HL-60 (cell line): Measurements from ENCODE around the gene GFRA4.

Source experiments
- DNase-seq, 2 experiments: peaks; one replicate each; pipeline ENCODE4 v3.0.0-alpha.2; 2010 to 2020; ENCODE audit warnings: low read depth in 1 of 2, low spot score in 1 of 2
- H3K27ac ChIP-seq: fragments of 250-450 bp; sonication (Bioruptor Pico); replicated peaks from 2 replicates; pipeline ENCODE4 v1.5.1; 2020; ENCODE audit warnings: mild to moderate bottlenecking, moderate library complexity
- H3K27me3 ChIP-seq: fragments of 250-450 bp; sonication (Bioruptor Pico); 2 replicates; pipeline ENCODE4 v1.5.1; 2021; ENCODE audit warnings: mild to moderate bottlenecking, moderate library complexity; ENCODE audit not compliant: insufficient read depth, poor library complexity, severe bottlenecking
- H3K4me3 ChIP-seq: replicated peaks from 2 replicates; pipeline ENCODE4 v1.5.1; 2011; ENCODE audit warnings: mild to moderate bottlenecking, control low read depth, low read length; ENCODE audit not compliant: insufficient read depth
- CTCF ChIP-seq: IDR thresholded peaks from one replicate; pipeline ENCODE4 v1.5.1; 2011; ENCODE audit warnings: low read length, control low read depth, inconsistent platforms; ENCODE audit not compliant: insufficient read depth
- GABPA ChIP-seq: IDR thresholded peaks from 2 replicates; pipeline ENCODE4 v1.6.1; 2012; ENCODE audit warnings: low read depth
- POLR2AphosphoS5 ChIP-seq: IDR thresholded peaks from 2 replicates; pipeline ENCODE4 v1.6.1; 2012; ENCODE audit warnings: low read depth
- SPI1 ChIP-seq: IDR thresholded peaks from 2 replicates; pipeline ENCODE4 v1.6.1; 2012; ENCODE audit warnings: low read depth, mild to moderate bottlenecking, borderline replicate concordance
- TF ChIP-seq, protein P1 (sequence below): IDR thresholded peaks from 2 replicates; pipeline ENCODE4 v1.6.1; 2012; ENCODE audit warnings: low read depth; ENCODE audit not compliant: insufficient replicate concordance

Gene GFRA4

GRCh38 chr20:3681352-3681930 is 18.2 kb upstream of the GFRA4 start:
- Histone ChIP-seq H3K4me3 (no peak overlapping the region), H3K27me3 (peaks cover 55% of the 10 kb centered on the region), H3K27ac (no peak overlapping the region)
- DNase-seq: no peak
- TF ChIP-seq GABPA: no peak
- TF ChIP-seq, protein P1, sequence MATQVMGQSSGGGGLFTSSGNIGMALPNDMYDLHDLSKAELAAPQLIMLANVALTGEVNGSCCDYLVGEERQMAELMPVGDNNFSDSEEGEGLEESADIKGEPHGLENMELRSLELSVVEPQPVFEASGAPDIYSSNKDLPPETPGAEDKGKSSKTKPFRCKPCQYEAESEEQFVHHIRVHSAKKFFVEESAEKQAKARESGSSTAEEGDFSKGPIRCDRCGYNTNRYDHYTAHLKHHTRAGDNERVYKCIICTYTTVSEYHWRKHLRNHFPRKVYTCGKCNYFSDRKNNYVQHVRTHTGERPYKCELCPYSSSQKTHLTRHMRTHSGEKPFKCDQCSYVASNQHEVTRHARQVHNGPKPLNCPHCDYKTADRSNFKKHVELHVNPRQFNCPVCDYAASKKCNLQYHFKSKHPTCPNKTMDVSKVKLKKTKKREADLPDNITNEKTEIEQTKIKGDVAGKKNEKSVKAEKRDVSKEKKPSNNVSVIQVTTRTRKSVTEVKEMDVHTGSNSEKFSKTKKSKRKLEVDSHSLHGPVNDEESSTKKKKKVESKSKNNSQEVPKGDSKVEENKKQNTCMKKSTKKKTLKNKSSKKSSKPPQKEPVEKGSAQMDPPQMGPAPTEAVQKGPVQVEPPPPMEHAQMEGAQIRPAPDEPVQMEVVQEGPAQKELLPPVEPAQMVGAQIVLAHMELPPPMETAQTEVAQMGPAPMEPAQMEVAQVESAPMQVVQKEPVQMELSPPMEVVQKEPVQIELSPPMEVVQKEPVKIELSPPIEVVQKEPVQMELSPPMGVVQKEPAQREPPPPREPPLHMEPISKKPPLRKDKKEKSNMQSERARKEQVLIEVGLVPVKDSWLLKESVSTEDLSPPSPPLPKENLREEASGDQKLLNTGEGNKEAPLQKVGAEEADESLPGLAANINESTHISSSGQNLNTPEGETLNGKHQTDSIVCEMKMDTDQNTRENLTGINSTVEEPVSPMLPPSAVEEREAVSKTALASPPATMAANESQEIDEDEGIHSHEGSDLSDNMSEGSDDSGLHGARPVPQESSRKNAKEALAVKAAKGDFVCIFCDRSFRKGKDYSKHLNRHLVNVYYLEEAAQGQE: no peak
- TF ChIP-seq POLR2AphosphoS5: no peak
- no peak for TF ChIP-seq CTCF
- TF ChIP-seq SPI1: no peak

- TF ChIP-seq GABPA (no peak), POLR2AphosphoS5 (no peak), SPI1 (no peak), CTCF (no peak)
- TF ChIP-seq, protein P1: no peak
- peaks cover 61% of the 10 kb centered on the region for H3K27me3 ChIP-seq
- no peak overlapping the region for H3K4me3 ChIP-seq
- no peak for DNase-seq
- H3K27ac ChIP-seq: no peak overlapping the region
Observed at GRCh38 chr20:3680701-3681351, 17.6 kb upstream of the GFRA4 start.

DNA sequence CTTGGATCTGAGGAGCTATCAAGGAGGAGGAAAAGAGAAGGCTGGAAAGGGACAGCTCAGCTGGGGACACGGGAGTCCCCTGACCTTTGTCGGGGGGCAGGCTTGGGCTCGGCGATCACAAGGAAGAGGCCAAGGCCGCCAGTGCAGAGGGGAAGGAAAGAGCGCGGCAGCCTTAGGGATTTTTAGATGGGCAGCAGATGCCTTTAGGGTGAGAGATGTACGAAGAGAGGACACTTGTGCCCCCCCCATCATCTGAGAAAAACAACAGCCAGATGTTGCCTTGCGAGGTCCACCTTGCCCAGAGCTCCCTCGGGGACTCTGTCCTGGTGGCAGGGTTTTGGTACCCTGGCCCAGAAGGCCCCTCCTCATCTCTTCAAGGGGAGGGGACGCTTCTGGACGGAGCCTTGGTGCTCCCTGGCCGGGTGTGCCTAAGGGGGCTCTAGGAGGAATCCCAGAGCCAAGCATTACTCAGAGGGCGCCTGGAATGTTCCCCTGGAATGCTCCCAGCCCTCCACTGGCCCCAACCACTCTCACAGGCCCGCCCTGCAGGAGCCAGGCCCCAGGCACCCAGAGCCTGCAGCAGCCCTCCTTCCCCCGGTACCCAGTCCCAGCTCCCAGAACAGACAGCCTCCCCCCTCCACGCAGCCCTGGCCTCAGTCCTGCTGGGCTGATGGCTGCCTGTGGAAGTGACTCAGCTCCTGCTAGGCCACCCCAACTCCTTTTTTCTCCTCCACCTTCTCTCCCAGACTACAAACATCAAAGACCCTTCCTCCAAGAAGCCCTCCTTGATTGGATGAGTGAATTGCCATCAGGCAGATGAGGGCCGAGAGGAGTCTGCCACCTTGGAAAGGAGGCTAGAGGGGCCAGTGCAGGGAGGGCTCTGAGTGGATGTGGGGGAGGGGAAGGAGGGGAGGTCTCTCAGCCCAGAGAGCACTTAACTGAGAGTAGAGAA is 16.8 kb upstream of the GFRA4 start:
- Histone ChIP-seq H3K27me3 (peaks cover 68% of the 10 kb centered on the region), H3K27ac (no peak overlapping the region), H3K4me3 (no peak overlapping the region)
- TF ChIP-seq SPI1: no peak
- TF ChIP-seq, protein P1: no peak
- TF ChIP-seq CTCF: no peak
- TF ChIP-seq POLR2AphosphoS5: no peak
- no peak for TF ChIP-seq GABPA
- no peak for DNase-seq
